ENCODE measurements around the gene BCL11A. TPM values are rescaled to one million over a fixed set of nuclear protein-coding genes. Genes with fewer than 3 reads are reported as not detected.

Gene BCL11A
- total RNA-seq, 1 donor from 2014 or later = 6.7 TPM

GRCh38 chr2:60438131-60438530 lies 115.3 kb downstream of the BCL11A start:
- no peaks in the 10 kb centered on the region for H3K36me3 ChIP-seq (ENCODE audit: control insufficient read depth, insufficient read depth, low read length)
- no peak for TF ChIP-seq CTCF (IDR thresholded peaks at IDR 0.05; ENCODE audit: insufficient read depth, low read length, poor library complexity, severe bottlenecking)
- DNase-seq (ENCODE audit: low read depth) = no peak
- no peak overlapping the region for H3K4me3 ChIP-seq (ENCODE audit: low read depth, low read length)
- H3K27me3 ChIP-seq (ENCODE audit: control insufficient read depth, insufficient read depth, low read length) = no peaks in the 10 kb centered on the region

- DNase-seq (ENCODE audit: low read depth) = no peak
- TF ChIP-seq CTCF (IDR thresholded peaks at IDR 0.05; ENCODE audit: insufficient read depth, low read length, poor library complexity, severe bottlenecking) = no peak
- Histone ChIP-seq H3K36me3 (ENCODE audit: control insufficient read depth, insufficient read depth, low read length) (no peaks in the 10 kb centered on the region), H3K27me3 (ENCODE audit: control insufficient read depth, insufficient read depth, low read length) (no peaks in the 10 kb centered on the region), H3K4me3 (ENCODE audit: low read depth, low read length) (no peak overlapping the region)
Measured at GRCh38 chr2:60437080-60437696, 116.3 kb downstream of the BCL11A start.

- Histone ChIP-seq H3K36me3 (ENCODE audit: control insufficient read depth, insufficient read depth, low read length) (no peaks in the 10 kb centered on the region), H3K27me3 (ENCODE audit: control insufficient read depth, insufficient read depth, low read length) (no peaks in the 10 kb centered on the region), H3K4me3 (ENCODE audit: low read depth, low read length) (no peak overlapping the region)
- DNase-seq (ENCODE audit: low read depth) = no peak
- TF ChIP-seq CTCF (IDR thresholded peaks at IDR 0.05; ENCODE audit: insufficient read depth, low read length, poor library complexity, severe bottlenecking) = no peak
Measured at GRCh38 chr2:60433018-60433596, 120.3 kb downstream of the BCL11A start.

- H3K27me3 ChIP-seq (ENCODE audit: control insufficient read depth, insufficient read depth, low read length) = no peaks in the 10 kb centered on the region
- no peak for DNase-seq (ENCODE audit: low read depth)
- H3K36me3 ChIP-seq (ENCODE audit: control insufficient read depth, insufficient read depth, low read length) = no peaks in the 10 kb centered on the region
- H3K4me3 ChIP-seq (ENCODE audit: low read depth, low read length) = no peak overlapping the region
- TF ChIP-seq CTCF (IDR thresholded peaks at IDR 0.05; ENCODE audit: insufficient read depth, low read length, poor library complexity, severe bottlenecking) = no peak
Measured at GRCh38 chr2:60432035-60432601, 121.3 kb downstream of the BCL11A start.

GRCh38 chr2:60429681-60430080 lies 123.8 kb downstream of the BCL11A start:
- no peak for TF ChIP-seq CTCF (IDR thresholded peaks at IDR 0.05; ENCODE audit: insufficient read depth, low read length, poor library complexity, severe bottlenecking)
- DNase-seq (ENCODE audit: low read depth) = no peak
- Histone ChIP-seq H3K36me3 (ENCODE audit: control insufficient read depth, insufficient read depth, low read length) (no peaks in the 10 kb centered on the region), H3K27me3 (ENCODE audit: control insufficient read depth, insufficient read depth, low read length) (no peaks in the 10 kb centered on the region), H3K4me3 (ENCODE audit: low read depth, low read length) (no peak overlapping the region)

Measured in kidney epithelial cell (primary cell).